Lung (tissue), 12 donors: Measurements from ENCODE around the gene SPON2. TPM values are rescaled to one million over a fixed set of nuclear protein-coding genes. Genes with fewer than 3 reads are reported as not detected.

ENCODE experiments used
- ATAC-seq: fragments of 200-7000 bp; cut with Tn5 transposase; one replicate; pipeline ENCODE4 v1.9.1; 2020; ENCODE audit warnings: moderate number of reproducible peaks; ENCODE audit not compliant: insufficient read depth, low FRiP score
- DNase-seq, 3 donors: peaks; one replicate each; pipeline ENCODE4 v3.0.0-alpha.2; 2013 to 2017
- H3K27ac ChIP-seq, 2 donors: one replicate each; pipeline ENCODE4 v1.5.1; 2013; ENCODE audit warnings: mild to moderate bottlenecking in 2 of 2, moderate library complexity in 2 of 2, control low read depth in 1 of 2, inconsistent platforms in 1 of 2, low read depth in 1 of 2, low read length in 1 of 2
- H3K27me3 ChIP-seq, 3 donors: one replicate each; pipeline ENCODE4 v1.5.1; 2013; ENCODE audit warnings: low read length in 2 of 3; ENCODE audit not compliant: control insufficient read depth in 3 of 3, insufficient read depth in 3 of 3
- H3K36me3 ChIP-seq, 4 donors: one replicate each; pipeline ENCODE4 v1.5.1; 2013; ENCODE audit warnings: low read length in 4 of 4, mild to moderate bottlenecking in 1 of 4, moderate library complexity in 1 of 4; ENCODE audit not compliant: control insufficient read depth in 4 of 4, insufficient read depth in 4 of 4
- H3K4me1 ChIP-seq, 5 donors: one replicate each; pipeline ENCODE4 v1.5.1; 2013; ENCODE audit warnings: low read length in 5 of 5, mild to moderate bottlenecking in 2 of 5, moderate library complexity in 1 of 5; ENCODE audit not compliant: control insufficient read depth in 5 of 5, insufficient read depth in 5 of 5
- H3K4me3 ChIP-seq: one replicate; pipeline ENCODE4 v1.5.1; 2013; ENCODE audit warnings: mild to moderate bottlenecking, control low read depth, moderate library complexity
- H3K9ac ChIP-seq, 2 donors: one replicate each; pipeline ENCODE4 v1.5.1; 2013; ENCODE audit warnings: low read length in 2 of 2, control low read depth in 1 of 2; ENCODE audit not compliant: insufficient read depth in 1 of 2
- H3K9me3 ChIP-seq, 4 donors: one replicate each; pipeline ENCODE4 v1.5.1; 2013; ENCODE audit warnings: low read length in 3 of 4, mild to moderate bottlenecking in 1 of 4, moderate library complexity in 1 of 4; ENCODE audit not compliant: control insufficient read depth in 4 of 4, insufficient read depth in 3 of 4
- CTCF ChIP-seq: IDR thresholded peaks from 2 replicates; pipeline ENCODE4 v1.5.1; 2012; ENCODE audit warnings: mild to moderate bottlenecking; ENCODE audit errors: control extremely low read depth, extremely low read depth
- WGBS, 2 donors: extraction: QIAGEN DNeasy Blood & Tissue Kit; methylation state at CpG; one replicate each; pipeline ENCODE4 v1.1.7; 2013; 5-methylcytosine and 5-hydroxymethylcytosine counted together
- polyA plus RNA-seq, 2 donors: library from polyadenylated mRNA; stranded (reverse); fragments of 200-250 nt; gene quantifications; one replicate each; pipeline ENCODE4 v1.2.1, GENCODE V29; 2013
- total RNA-seq, 2 donors: library from RNA; depleted of rRNA in 1 of 2; stranded (reverse); fragments of >200 nt in 1 of 2; gene quantifications; one replicate each; pipeline ENCODE4 v1.2.1, GENCODE V29; 2014 to 2021
- donor health status: control.
- donor health status: control.
- donor health status: Bipolar disorder and iron deficiency.
- donor health status: healthy.
- donor health status: DM: yes; HTN: yes; CAD: no.

SPON2 gene
- total and polyA plus RNA-seq, 4 donors = 21.0 to 106 (median 68.5) TPM

GRCh38 chr4:1211891-1212545 is 39.6 kb upstream of the SPON2 start:
- DNase-seq = peak in 2 of 3 donors; percentile 37 to 46
- WGBS, 2 donors = 80 to 82% methylated on average over 34 of the region's 34 CpGs
- Histone ChIP-seq H3K4me1 (peaks cover 10 to 76% (median 29%) of the 10 kb centered on the region in 5 donors), H3K9ac (peak overlapping the region in 1 of 2 donors; percentile 38), H3K36me3 (peaks cover 0 to 58% (median 28%) of the 10 kb centered on the region in 4 donors), H3K9me3 (no peaks in the 10 kb centered on the region), H3K27ac (no peak overlapping the region), H3K4me3 (no peak overlapping the region), H3K27me3 (no peaks in the 10 kb centered on the region)
- no peak for ATAC-seq
- no peak for TF ChIP-seq CTCF

DNA sequence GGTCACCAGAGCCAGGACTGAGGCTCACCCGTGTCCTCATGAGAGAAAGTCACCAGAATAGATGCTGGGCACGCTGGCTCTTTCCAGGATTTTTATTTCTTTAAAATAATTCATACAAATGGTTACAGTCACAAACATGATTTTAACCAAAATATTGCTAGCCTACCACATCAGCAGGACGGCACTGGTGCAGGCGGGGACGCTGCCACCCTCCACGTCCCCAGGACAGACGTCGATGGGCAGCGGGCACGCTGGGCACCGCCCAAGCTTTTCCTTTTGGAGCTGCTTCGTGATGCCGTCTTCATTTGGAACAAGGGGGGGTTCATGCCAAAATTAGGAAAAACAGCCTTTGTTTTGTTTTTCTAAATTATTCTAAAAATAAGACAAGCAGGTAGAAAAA is 39.0 kb upstream of the SPON2 start:
- Histone ChIP-seq H3K9me3 (no peaks in the 10 kb centered on the region), H3K27ac (peak overlapping the region in 1 of 2 donors; percentile 43), H3K4me1 (peaks cover 10 to 73% (median 30%) of the 10 kb centered on the region in 5 donors), H3K36me3 (peaks cover 0 to 53% (median 27%) of the 10 kb centered on the region in 4 donors), H3K27me3 (no peaks in the 10 kb centered on the region), H3K9ac (no peak overlapping the region), H3K4me3 (no peak overlapping the region)
- 83 to 84% methylated on average over 13 of the region's 13 CpGs for WGBS, 2 donors
- no peak for TF ChIP-seq CTCF
- DNase-seq (no peak), ATAC-seq (no peak)

DNA sequence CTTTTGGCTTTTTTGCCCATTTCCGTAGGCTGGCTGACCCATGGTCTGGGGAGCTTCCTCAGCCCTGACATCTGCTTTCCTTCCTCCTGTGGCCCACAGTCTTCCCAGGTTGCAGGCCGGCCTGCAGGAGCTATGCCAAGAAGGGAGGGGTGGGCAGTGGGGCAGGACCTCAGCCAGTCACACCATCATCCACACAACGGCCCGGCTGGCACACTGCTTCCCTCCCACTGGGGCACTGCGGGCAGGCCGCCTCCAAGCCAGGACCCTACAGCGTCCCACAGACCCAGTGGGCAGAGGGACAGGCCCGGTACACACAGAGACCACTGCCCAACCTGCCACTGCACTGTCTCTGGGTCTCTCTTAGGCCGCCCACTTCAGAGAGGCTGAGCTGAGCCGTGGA is 38.6 kb upstream of the SPON2 start:
- Histone ChIP-seq H3K4me1 (peaks cover 10 to 73% (median 26%) of the 10 kb centered on the region in 5 donors), H3K9me3 (no peaks in the 10 kb centered on the region), H3K4me3 (no peak overlapping the region), H3K27ac (peak overlapping the region in 1 of 2 donors; percentile 43), H3K27me3 (no peaks in the 10 kb centered on the region), H3K9ac (no peak overlapping the region), H3K36me3 (peaks cover 0 to 50% (median 24%) of the 10 kb centered on the region in 4 donors)
- ATAC-seq = no peak
- DNase-seq = no peak
- WGBS, 2 donors = 80 to 85% methylated on average over 10 of the region's 10 CpGs
- TF ChIP-seq CTCF = no peak
